NCI-H2029 treated with DMSO at 0.1 percent for 48 hours (cell line): ENCODE data around the gene KRTAP10-3.
"Not testable (repeated sequence)": the region's sequence is repeated elsewhere in the genome, so short reads cannot be mapped to it uniquely, and the experiment has no call there.

Experiments
- DNase-seq: peaks from one replicate; lab custom pipeline; 2025; lab: John Stamatoyannopoulos, UW

Gene KRTAP10-3

GRCh38 chr21:44589586-44590305, 31.2 kb upstream of the KRTAP10-3 start:
- no peak for DNase-seq

- no peak for DNase-seq
These were observed 30.5 kb upstream of the KRTAP10-3 start for GRCh38 chr21:44589094-44589493.

GRCh38 chr21:44585892-44586291, 27.3 kb upstream of the KRTAP10-3 start:
- no peak for DNase-seq

GRCh38 chr21:44583800-44584147, 25.2 kb upstream of the KRTAP10-3 start:
- no peak for DNase-seq

GRCh38 chr21:44583089-44583799, 24.6 kb upstream of the KRTAP10-3 start:
- no peak for DNase-seq

- no peak for DNase-seq
These were observed 23.5 kb upstream of the KRTAP10-3 start for GRCh38 chr21:44582055-44582454.

GRCh38 chr21:44581158-44581557, 22.6 kb upstream of the KRTAP10-3 start:
- no peak for DNase-seq

- not testable (repeated sequence) for DNase-seq
These were observed 21.7 kb upstream of the KRTAP10-3 start, which contains the start of gene KRTAP10-5 for GRCh38 chr21:44580231-44580821. TSS of gene KRTAP10-5 (minus strand) at chr21:44580604. CDS start at chr21:44580578, 26 bp downstream.

GRCh38 chr21:44579833-44580144, 21.2 kb upstream of the KRTAP10-3 start:
- DNase-seq, result no peak

- no peak for DNase-seq
These were observed 20.6 kb upstream of the KRTAP10-3 start for GRCh38 chr21:44579056-44579832.

- no peak for DNase-seq
These were observed 19.9 kb upstream of the KRTAP10-3 start for GRCh38 chr21:44578371-44579055.

- no peak for DNase-seq
These were observed 17.4 kb upstream of the KRTAP10-3 start for GRCh38 chr21:44576025-44576420.

- no peak for DNase-seq
These were observed 16.9 kb upstream of the KRTAP10-3 start for GRCh38 chr21:44575307-44576024.

GRCh38 chr21:44574457-44575306, 16.1 kb upstream of the KRTAP10-3 start:
- DNase-seq, result no peak

GRCh38 chr21:44573630-44574456, 15.2 kb upstream of the KRTAP10-3 start, which contains the start of gene KRTAP10-4:
TSS of gene KRTAP10-4 (plus strand) at chr21:44573729. CDS start at chr21:44573759, 30 bp downstream.
- DNase-seq, result not testable (repeated sequence)

- DNase-seq, result no peak
These were observed 14.5 kb upstream of the KRTAP10-3 start for GRCh38 chr21:44572959-44573583.

GRCh38 chr21:44571844-44572782, 13.5 kb upstream of the KRTAP10-3 start:
- DNase-seq, result no peak

GRCh38 chr21:44571296-44571695, 12.7 kb upstream of the KRTAP10-3 start:
- no peak for DNase-seq
